Natural killer cell (primary cell): ENCODE results near the gene SLC34A3. TPM values are rescaled to one million over a fixed set of nuclear protein-coding genes. Genes with fewer than 3 reads are reported as not detected.

Experiments used
- ATAC-seq, 3 donors: fragments of 150-1000 bp in 2 of 3; fragments of 200-7000 bp in 1 of 3; cut with Tn5 transposase; 1 replicate in 1 of 3; 2 replicates in 2 of 3; pipeline ENCODE4 v1.10.0; 2021; ENCODE audit warnings: mild to moderate bottlenecking in 2 of 3, moderate library complexity in 2 of 3
- DNase-seq, 2 donors: peaks; one replicate each; pipeline versions ENCODE4 v3.0.0 to v3.0.0-alpha.2; 2013 to 2021; ENCODE audit warnings: mixed read lengths in 1 of 2
- H3K27ac ChIP-seq: one replicate; pipeline ENCODE4 v1.5.1; 2013; ENCODE audit warnings: mild to moderate bottlenecking, low read length
- H3K27me3 ChIP-seq: one replicate; pipeline ENCODE4 v1.6.1; 2013; ENCODE audit warnings: low read length; ENCODE audit not compliant: control insufficient read depth, insufficient read depth
- H3K36me3 ChIP-seq: one replicate; pipeline ENCODE4 v1.6.1; 2013; ENCODE audit warnings: low read length; ENCODE audit not compliant: control insufficient read depth, insufficient read depth
- H3K4me1 ChIP-seq: one replicate; pipeline ENCODE4 v1.6.1; 2013; ENCODE audit warnings: low read length; ENCODE audit not compliant: control insufficient read depth, insufficient read depth
- H3K4me3 ChIP-seq: one replicate; pipeline ENCODE4 v1.5.1; 2013; ENCODE audit warnings: low read length
- H3K9me3 ChIP-seq: one replicate; pipeline ENCODE4 v1.6.1; 2013; ENCODE audit warnings: low read length; ENCODE audit not compliant: control insufficient read depth, insufficient read depth
- H3K27ac Mint-ChIP-seq, 2 donors: one replicate each; pipeline ENCODE4 v1.8.0; 2022; ENCODE audit warnings: mild to moderate bottlenecking in 2 of 2, mixed read lengths in 2 of 2, moderate library complexity in 1 of 2
- H3K27me3 Mint-ChIP-seq, 2 donors: one replicate each; pipeline ENCODE4 v1.8.0; 2022; ENCODE audit warnings: low read depth in 2 of 2, mixed read lengths in 2 of 2
- H3K36me3 Mint-ChIP-seq: one replicate; pipeline ENCODE4 v1.8.0; 2022; ENCODE audit warnings: mixed read lengths
- H3K4me1 Mint-ChIP-seq, 2 donors: one replicate each; pipeline ENCODE4 v1.8.0; 2022; ENCODE audit warnings: mixed read lengths in 2 of 2
- H3K4me3 Mint-ChIP-seq: one replicate; pipeline ENCODE4 v1.8.0; 2022; ENCODE audit warnings: mild to moderate bottlenecking, moderate library complexity, mixed read lengths
- H3K9me3 Mint-ChIP-seq, 2 donors: one replicate each; pipeline ENCODE4 v1.8.0; 2022; ENCODE audit warnings: mixed read lengths in 2 of 2
- CTCF ChIP-seq: fragments of 200-600 bp; IDR thresholded peaks from one replicate; pipeline ENCODE4 v1.8.0; 2022; ENCODE audit warnings: antibody characterized with exemption
- WGBS: methylation state at CpG from one replicate; pipeline ENCODE4 v1.1.7; 2013; ENCODE audit warnings: missing lambda C conversion rate; ENCODE audit not compliant: insufficient coverage; 5-methylcytosine and 5-hydroxymethylcytosine counted together
- intact Hi-C: fragments of 100-400 bp; cut with micrococcal nuclease; formaldehyde crosslinking; loops from one replicate; pipeline ENCODE4 v1.14.2; 2022
- total RNA-seq, 4 donors: library from RNA; stranded (reverse); fragments of 120-200 nt in 1 of 4; gene quantifications; one replicate each; pipeline versions ENCODE4 v1.2.3 to v1.2.4, GENCODE V29; 2013 to 2022

The SLC34A3 gene
- total RNA-seq, 3 donors from 2014 or later (not counting 1 experiment from before 2014, with no cell fraction given), result not detected

- H3K27ac ChIP-seq, result no peak overlapping the region
- H3K36me3 Mint-ChIP-seq, result no peaks in the 10 kb centered on the region
- H3K4me1 ChIP-seq, result peaks cover 4% of the 10 kb centered on the region
- no peak overlapping the region for H3K4me3 Mint-ChIP-seq
- intact Hi-C loops, result no loop called here
- H3K4me1 Mint-ChIP-seq, result no peaks in the 10 kb centered on the region
- no peak for TF ChIP-seq CTCF
- H3K9me3 ChIP-seq, result no peaks in the 10 kb centered on the region
- ATAC-seq, result no peak
- no peak overlapping the region for H3K4me3 ChIP-seq
- no peaks in the 10 kb centered on the region for H3K36me3 ChIP-seq
- no peaks in the 10 kb centered on the region for H3K27me3 ChIP-seq
- H3K9me3 Mint-ChIP-seq, result no peaks in the 10 kb centered on the region
- H3K27me3 Mint-ChIP-seq, result no peaks in the 10 kb centered on the region
- H3K27ac Mint-ChIP-seq, result no peak overlapping the region
- WGBS, result 83% methylated on average over 36 of the region's 36 CpGs
- DNase-seq, result no peak
These were observed 13.2 kb upstream of the SLC34A3 start for GRCh38 chr9:137217276-137218211.

- Histone ChIP-seq H3K4me3 (no peak overlapping the region), H3K27ac (no peak overlapping the region), H3K36me3 (no peaks in the 10 kb centered on the region), H3K4me1 (peaks cover 10% of the 10 kb centered on the region), H3K27me3 (no peaks in the 10 kb centered on the region), H3K9me3 (no peaks in the 10 kb centered on the region)
- ATAC-seq (no peak), DNase-seq (no peak)
- no peak overlapping the region for H3K4me3 Mint-ChIP-seq
- H3K4me1 Mint-ChIP-seq, result peaks cover 0 to 6% of the 10 kb centered on the region in 2 donors
- no peak for TF ChIP-seq CTCF
- no peaks in the 10 kb centered on the region for H3K9me3 Mint-ChIP-seq
- whole genome bisulfite sequencing, result 95% methylated on average over 30 of the region's 30 CpGs
- intact Hi-C loops, result no loop called here
- H3K27ac Mint-ChIP-seq, result no peak overlapping the region
- no peaks in the 10 kb centered on the region for H3K27me3 Mint-ChIP-seq
- H3K36me3 Mint-ChIP-seq, result no peaks in the 10 kb centered on the region
These were observed 12.4 kb upstream of the SLC34A3 start for GRCh38 chr9:137218212-137218753.

GRCh38 chr9:137218754-137219271 is 11.9 kb upstream of the SLC34A3 start:
- TF ChIP-seq CTCF, result no peak
- WGBS, result 97% methylated on average over 12 of the region's 12 CpGs
- no peaks in the 10 kb centered on the region for H3K9me3 ChIP-seq
- intact Hi-C loops, result no loop called here
- DNase-seq (no peak), ATAC-seq (no peak)
- H3K36me3 Mint-ChIP-seq, result no peaks in the 10 kb centered on the region
- H3K4me3 ChIP-seq, result no peak overlapping the region
- H3K27me3 ChIP-seq, result no peaks in the 10 kb centered on the region
- H3K27ac ChIP-seq, result no peak overlapping the region
- H3K9me3 Mint-ChIP-seq, result no peaks in the 10 kb centered on the region
- H3K27me3 Mint-ChIP-seq, result no peaks in the 10 kb centered on the region
- no peak overlapping the region for H3K4me3 Mint-ChIP-seq
- H3K4me1 ChIP-seq, result peaks cover 11% of the 10 kb centered on the region
- no peak overlapping the region for H3K27ac Mint-ChIP-seq
- H3K4me1 Mint-ChIP-seq, result peaks cover 0 to 6% of the 10 kb centered on the region in 2 donors
- H3K36me3 ChIP-seq, result no peaks in the 10 kb centered on the region
